GM23248 (cell line): ENCODE results near the gene FZD10. TPM values are rescaled to one million over a fixed set of nuclear protein-coding genes. Genes with fewer than 3 reads are reported as not detected.

Source experiments
- DNase-seq: peaks from one replicate; pipeline ENCODE4 v3.0.0-alpha.2; 2015
- H2AFZ ChIP-seq: fragments of 200-600 bp; sonication (generic); 2 replicates; pipeline ENCODE4 v1.6.1; 2016; ENCODE audit warnings: antibody characterized with exemption
- H3F3A ChIP-seq: fragments of 200-600 bp; sonication (generic); 2 replicates; pipeline ENCODE4 v1.6.1; 2016; ENCODE audit warnings: mild to moderate bottlenecking, antibody characterized with exemption, mixed run types; ENCODE audit not compliant: insufficient read depth
- H3K27ac ChIP-seq: fragments of 200-600 bp; sonication (generic); 2 replicates; pipeline ENCODE4 v1.5.1; 2016; ENCODE audit warnings: mild to moderate bottlenecking
- H3K27me3 ChIP-seq: fragments of 200-600 bp; sonication (generic); replicated peaks from 2 replicates; pipeline ENCODE4 v1.6.1; 2016; ENCODE audit warnings: mild to moderate bottlenecking; ENCODE audit not compliant: insufficient read depth
- H3K36me3 ChIP-seq: fragments of 200-600 bp; sonication (generic); 2 replicates; pipeline ENCODE4 v1.6.1; 2016; ENCODE audit warnings: low read depth, mild to moderate bottlenecking
- H3K4me1 ChIP-seq: fragments of 200-600 bp; sonication (generic); 2 replicates; pipeline ENCODE4 v1.6.1; 2016; ENCODE audit warnings: mild to moderate bottlenecking; ENCODE audit not compliant: insufficient read depth
- H3K4me2 ChIP-seq: fragments of 200-600 bp; sonication (generic); one replicate; pipeline ENCODE4 v1.6.1; 2016; ENCODE audit warnings: mild to moderate bottlenecking; ENCODE audit not compliant: unreplicated experiment
- H3K4me3 ChIP-seq: fragments of 200-600 bp; sonication (generic); 2 replicates; pipeline ENCODE4 v1.5.1; 2016; ENCODE audit warnings: mild to moderate bottlenecking
- H3K79me2 ChIP-seq: fragments of 200-600 bp; sonication (generic); 2 replicates; pipeline ENCODE4 v1.6.1; 2016; ENCODE audit warnings: mild to moderate bottlenecking; ENCODE audit not compliant: insufficient read depth
- H3K9ac ChIP-seq: fragments of 200-600 bp; sonication (generic); 2 replicates; pipeline ENCODE4 v1.6.1; 2016; ENCODE audit warnings: mild to moderate bottlenecking
- H3K9me2 ChIP-seq: fragments of 200-600 bp; sonication (generic); 2 replicates; pipeline ENCODE4 v1.6.1; 2016; ENCODE audit warnings: mixed run types, mild to moderate bottlenecking, moderate library complexity; ENCODE audit not compliant: insufficient read depth
- H3K9me3 ChIP-seq: fragments of 200-600 bp; sonication (generic); one replicate; pipeline ENCODE4 v1.6.1; 2017; ENCODE audit warnings: low read depth
- H4K20me1 ChIP-seq: fragments of 200-600 bp; sonication (generic); 2 replicates; pipeline ENCODE4 v1.6.0; 2016; ENCODE audit not compliant: insufficient read depth
- EZH2 ChIP-seq: fragments of 200-600 bp; sonication (generic); IDR thresholded peaks from 2 replicates; pipeline ENCODE4 v1.6.1; 2018; ENCODE audit warnings: antibody characterized with exemption, mild to moderate bottlenecking; ENCODE audit not compliant: insufficient read depth, poor library complexity, severe bottlenecking
- EZH2phosphoT487 ChIP-seq: fragments of 200-600 bp; sonication (generic); IDR thresholded peaks from 2 replicates; pipeline ENCODE4 v1.6.1; 2018; ENCODE audit warnings: antibody characterized with exemption, moderate library complexity, mild to moderate bottlenecking, low read depth; ENCODE audit not compliant: insufficient read depth
- WGBS, 2 experiments: methylation state at CpG; one replicate each; pipeline ENCODE4 v1.1.6; 2015 to 2017; ENCODE audit warnings: low lambda C conversion rate in 2 of 2, low coverage in 1 of 2; ENCODE audit errors: missing lambda C conversion rate in 2 of 2; 5-methylcytosine and 5-hydroxymethylcytosine counted together
- in situ Hi-C: fragments of 300-500 bp; cut with MboI; formaldehyde crosslinking; loops from 2 replicates; pipeline ENCODE4 v1.15.0; 2020
- polyA plus RNA-seq: library from polyadenylated mRNA; unstranded; fragments of >200 nt; fragmentation: Nextera tagmentation; extraction: Ambion mirVana; gene quantifications from 2 replicates; pipeline ENCODE4 v1.2.1, GENCODE V29; 2016
- total RNA-seq: library from RNA; depleted of rRNA; stranded (reverse); fragments of >200 nt; shearing (Covaris generic); gene quantifications from 2 replicates; pipeline ENCODE4 v1.2.3, GENCODE V29; 2014

Gene FZD10
- total and polyA plus RNA-seq, 2 experiments from 2014 or later: not detected

DNA sequence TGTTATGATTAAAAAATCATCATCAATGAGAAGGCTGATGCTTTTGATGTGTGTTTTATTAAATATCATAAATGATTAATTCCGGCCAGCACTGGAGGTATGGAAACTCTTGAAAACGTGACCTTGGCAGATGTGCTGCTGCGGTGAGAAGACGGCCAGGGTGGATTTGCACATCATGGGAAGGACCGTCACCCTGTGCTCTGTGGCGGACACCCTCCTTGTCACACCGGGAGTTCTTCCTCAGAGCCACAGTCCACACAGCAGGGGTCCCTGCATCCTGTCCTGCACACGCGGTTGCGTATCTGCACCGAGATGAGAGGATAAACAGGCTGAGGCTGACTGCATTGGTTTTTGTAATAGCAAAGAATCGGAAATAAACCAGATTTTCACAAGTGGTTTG is 33.5 kb downstream of the FZD10 start:
- no peak overlapping the region for H3K27ac ChIP-seq
- no peak overlapping the region for H3K9ac ChIP-seq
- no peaks in the 10 kb centered on the region for H4K20me1 ChIP-seq
- no peak overlapping the region for H3K4me3 ChIP-seq
- TF ChIP-seq EZH2 (no peak), EZH2phosphoT487 (no peak)
- H3K4me2 ChIP-seq: no peak overlapping the region
- no peaks in the 10 kb centered on the region for H3K4me1 ChIP-seq
- H3K79me2 ChIP-seq: no peaks in the 10 kb centered on the region
- in situ Hi-C loops: no loop called here
- H3F3A ChIP-seq: no peaks in the 10 kb centered on the region
- H3K27me3 ChIP-seq: no peaks in the 10 kb centered on the region
- 37 to 40% methylated on average over 12 of the region's 12 CpGs for WGBS, 2 experiments
- no peaks in the 10 kb centered on the region for H3K9me2 ChIP-seq
- H3K9me3 ChIP-seq: no peaks in the 10 kb centered on the region
- no peaks in the 10 kb centered on the region for H3K36me3 ChIP-seq
- H2AFZ ChIP-seq: no peak overlapping the region
- no peak for DNase-seq

DNA sequence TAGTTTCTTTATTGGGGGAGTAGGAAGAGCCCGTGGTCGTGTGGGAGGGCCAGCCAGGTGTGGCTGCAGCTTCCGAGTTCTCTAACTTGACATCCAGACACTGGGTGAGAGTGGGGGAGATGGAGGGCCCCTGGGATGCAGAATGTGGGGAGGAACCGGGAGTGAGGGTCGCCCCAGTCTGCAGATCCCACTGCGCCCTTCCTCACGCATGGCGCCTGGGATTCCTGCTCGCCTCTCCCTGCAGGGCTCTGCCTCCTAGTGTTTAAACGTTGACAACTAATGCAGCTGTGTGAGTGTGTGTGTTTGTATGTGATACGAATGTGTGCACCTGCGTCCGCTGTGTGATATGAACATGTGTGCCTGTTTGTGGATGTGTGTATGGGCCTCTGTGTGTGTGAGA is 34.6 kb downstream of the FZD10 start:
- no peak for DNase-seq
- Histone ChIP-seq H2AFZ (no peak overlapping the region), H3K9me3 (no peaks in the 10 kb centered on the region), H3K9me2 (no peaks in the 10 kb centered on the region), H3K36me3 (no peaks in the 10 kb centered on the region), H4K20me1 (no peaks in the 10 kb centered on the region), H3K79me2 (no peaks in the 10 kb centered on the region), H3F3A (no peaks in the 10 kb centered on the region), H3K27ac (no peak overlapping the region), H3K4me3 (no peak overlapping the region), H3K4me1 (no peaks in the 10 kb centered on the region), H3K4me2 (no peak overlapping the region), H3K9ac (no peak overlapping the region), H3K27me3 (no peaks in the 10 kb centered on the region)
- TF ChIP-seq EZH2phosphoT487: no peak
- TF ChIP-seq EZH2: no peak
- in situ Hi-C loops: no loop called here
- WGBS, 2 experiments: 39 to 48% methylated on average over 13 of the region's 13 CpGs

DNA sequence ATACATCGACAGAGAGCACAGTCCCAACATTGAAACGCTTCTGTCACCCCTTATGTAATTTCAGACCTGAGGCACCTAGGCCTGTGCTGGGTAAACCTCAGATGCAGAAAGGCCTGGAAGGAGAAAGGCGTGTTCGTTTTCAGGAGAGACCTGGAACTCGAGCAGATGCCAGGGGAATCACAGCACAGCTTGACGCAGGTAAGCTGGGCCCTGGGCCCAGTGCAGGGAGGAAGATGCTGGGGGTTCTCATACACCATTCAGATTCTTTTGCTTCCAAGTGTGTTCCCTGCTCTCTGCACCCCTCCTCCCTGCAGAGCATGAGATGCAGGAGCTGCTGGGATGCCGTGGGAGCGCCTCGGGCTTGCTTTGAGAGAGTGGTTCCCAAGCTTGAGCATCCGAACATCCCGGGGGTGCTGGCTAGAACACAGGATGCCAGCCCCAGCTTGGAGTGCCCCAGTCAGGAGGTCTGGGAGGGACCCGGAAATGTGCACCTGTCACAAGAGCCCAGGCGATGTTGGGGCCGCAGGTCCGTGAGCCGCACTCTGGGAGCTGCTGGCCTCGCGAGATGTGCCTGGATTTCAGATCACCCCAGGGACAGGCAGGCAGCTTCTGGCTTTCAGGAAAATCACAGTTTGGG is 35.9 kb downstream of the FZD10 start:
- Histone ChIP-seq H3F3A (no peaks in the 10 kb centered on the region), H3K4me1 (no peaks in the 10 kb centered on the region), H3K4me3 (no peak overlapping the region), H4K20me1 (no peaks in the 10 kb centered on the region), H3K9ac (no peak overlapping the region), H3K9me3 (no peaks in the 10 kb centered on the region), H3K79me2 (no peaks in the 10 kb centered on the region), H2AFZ (no peak overlapping the region), H3K36me3 (no peaks in the 10 kb centered on the region), H3K27me3 (no peaks in the 10 kb centered on the region), H3K4me2 (no peak overlapping the region), H3K9me2 (no peaks in the 10 kb centered on the region), H3K27ac (no peak overlapping the region)
- TF ChIP-seq EZH2: no peak
- no peak for TF ChIP-seq EZH2phosphoT487
- WGBS, 2 experiments: 50 to 55% methylated on average over 18 of the region's 18 CpGs
- no peak for DNase-seq
- in situ Hi-C loops: no loop called here

- Histone ChIP-seq H3K27ac (no peak overlapping the region), H3K79me2 (no peaks in the 10 kb centered on the region), H3K4me2 (no peak overlapping the region), H3K36me3 (no peaks in the 10 kb centered on the region), H3K27me3 (no peaks in the 10 kb centered on the region), H3K9ac (no peak overlapping the region), H3F3A (no peaks in the 10 kb centered on the region), H3K9me3 (no peaks in the 10 kb centered on the region), H4K20me1 (no peaks in the 10 kb centered on the region), H2AFZ (no peak overlapping the region), H3K4me3 (no peak overlapping the region), H3K4me1 (no peaks in the 10 kb centered on the region), H3K9me2 (no peaks in the 10 kb centered on the region)
- TF ChIP-seq EZH2phosphoT487 (no peak), EZH2 (no peak)
- in situ Hi-C loops: no loop called here
- WGBS, 2 experiments: 46 to 47% methylated on average over 16 of the region's 16 CpGs
- no peak for DNase-seq
These were observed 36.4 kb downstream of the FZD10 start for GRCh38 chr12:130198663-130199060.
